ENCODE data around the gene CLDN15. TPM values are rescaled to one million over a fixed set of nuclear protein-coding genes. Genes with fewer than 3 reads are reported as not detected.

The CLDN15 gene
- total RNA-seq, 2 donors from 2014 or later: 7.4 to 15.4 TPM

GRCh38 chr7:101186844-101187428 is 50.7 kb downstream of the CLDN15 start:
- Histone ChIP-seq H3K9me3 (no peaks in the 10 kb centered on the region), H3K4me3 (no peak overlapping the region), H3K4me1 (ENCODE audit: control insufficient read depth in 1 of 2, low read depth in 2 of 2) (no peaks in the 10 kb centered on the region), H3K36me3 (no peaks in the 10 kb centered on the region), H3K27ac (no peak overlapping the region), H3K27me3 (replicated peaks; ENCODE audit: insufficient read depth) (no peaks in the 10 kb centered on the region)
- DNase-seq (ENCODE audit: low spot score): no peak
- no peak for TF ChIP-seq CTCF (IDR thresholded peaks at IDR 0.05)
- no peak for ATAC-seq (ENCODE audit: insufficient number of reproducible peaks, low FRiP score, low read depth)

GRCh38 chr7:101186194-101186593 is 51.4 kb downstream of the CLDN15 start:
- no peak for TF ChIP-seq CTCF (IDR thresholded peaks at IDR 0.05)
- no peaks in the 10 kb centered on the region for H3K36me3 ChIP-seq

GRCh38 chr7:101185258-101185839 is 52.3 kb downstream of the CLDN15 start:
- H3K27me3 ChIP-seq (replicated peaks; ENCODE audit: insufficient read depth): no peaks in the 10 kb centered on the region
- no peak overlapping the region for H3K27ac ChIP-seq
- H3K9me3 ChIP-seq: no peaks in the 10 kb centered on the region
- no peak for TF ChIP-seq CTCF (IDR thresholded peaks at IDR 0.05)
- H3K4me3 ChIP-seq: no peak overlapping the region
- ATAC-seq (ENCODE audit: insufficient number of reproducible peaks, low FRiP score, low read depth): no peak
- peaks cover 0 to under 1% of the 10 kb centered on the region in 2 donors for H3K4me1 ChIP-seq (ENCODE audit: control insufficient read depth in 1 of 2, low read depth in 2 of 2)
- no peak for DNase-seq (ENCODE audit: low spot score)
- no peaks in the 10 kb centered on the region for H3K36me3 ChIP-seq

More at GRCh38 chr7:101186194-101186593, 51.4 kb downstream of the CLDN15 start:
- DNase-seq (ENCODE audit: low spot score) (no peak), ATAC-seq (ENCODE audit: insufficient number of reproducible peaks, low FRiP score, low read depth) (no peak)
- no peaks in the 10 kb centered on the region for H3K4me1 ChIP-seq (ENCODE audit: control insufficient read depth in 1 of 2, low read depth in 2 of 2)
- H3K4me3 ChIP-seq: no peak overlapping the region
- no peaks in the 10 kb centered on the region for H3K9me3 ChIP-seq
- no peaks in the 10 kb centered on the region for H3K27me3 ChIP-seq (replicated peaks; ENCODE audit: insufficient read depth)
- H3K27ac ChIP-seq: no peak overlapping the region

Other genes starting within 250 kb of the CLDN15 start
- gene MUC17, start 217.7 kb downstream of the CLDN15 start, total RNA-seq: not detected
- gene TRIM56, start 152.3 kb downstream of the CLDN15 start, total RNA-seq: 10 to 100 TPM; 32.1 to 44.5 TPM
- 1,000 to 10,000 TPM in 1 of 2 donors, 100 to 1,000 TPM in 1; 542 to 1,009 TPM for gene SERPINE1, start 110.7 kb downstream of the CLDN15 start, total RNA-seq
- 10 to 100 TPM; 11.9 to 33.0 TPM for gene AP1S1, start 83.3 kb downstream of the CLDN15 start, total RNA-seq
- not detected for gene VGF, start 72.2 kb downstream of the CLDN15 start, total RNA-seq
- not detected for gene NAT16, start 57.5 kb downstream of the CLDN15 start, total RNA-seq
- not detected for gene MOGAT3, start 36.8 kb downstream of the CLDN15 start, total RNA-seq
- 10 to 100 TPM; 31.5 to 55.9 TPM for gene PLOD3, start 20.2 kb downstream of the CLDN15 start, total RNA-seq
- 10 to 100 TPM; 43.7 to 53.2 TPM for gene ZNHIT1, start 19.6 kb downstream of the CLDN15 start, total RNA-seq
- 100 to 1,000 TPM; 135 to 181 TPM for gene FIS1, start 7.3 kb upstream of the CLDN15 start, total RNA-seq
- 10 to 100 TPM; 14.0 to 24.4 TPM for gene IFT22, start 84.0 kb upstream of the CLDN15 start, total RNA-seq
- gene COL26A1, start 125.1 kb upstream of the CLDN15 start, total RNA-seq: under 1 TPM in 1 of 2 donors, not detected in 1; 0.14 TPM